Kasumi-1 (cell line): ENCODE results near the gene EMX2.
"Not testable (repeated sequence)": the region's sequence is repeated elsewhere in the genome, so short reads cannot be mapped to it uniquely, and the experiment has no call there.

ENCODE experiments used
- DNase-seq, 2 experiments: peaks; one replicate each; lab custom pipeline; 2025; lab: John Stamatoyannopoulos, UW

EMX2 gene

GRCh38 chr10:117560942-117561341, 18.4 kb downstream of the EMX2 start:
- no peak for DNase-seq

- no peak for DNase-seq
Measured at GRCh38 chr10:117562220-117562619, 19.7 kb downstream of the EMX2 start.

- DNase-seq = no peak
Measured at GRCh38 chr10:117562896-117563737, 20.6 kb downstream of the EMX2 start.

- no peak for DNase-seq
Measured at GRCh38 chr10:117563780-117564179, 21.2 kb downstream of the EMX2 start.

- no peak for DNase-seq
Measured at GRCh38 chr10:117565068-117565467, 22.5 kb downstream of the EMX2 start.

GRCh38 chr10:117568334-117568733, 25.8 kb downstream of the EMX2 start:
- no peak for DNase-seq

- DNase-seq = no peak
Measured at GRCh38 chr10:117569610-117570390, 27.3 kb downstream of the EMX2 start.

- DNase-seq = no peak
Measured at GRCh38 chr10:117570880-117571279, 28.3 kb downstream of the EMX2 start.

GRCh38 chr10:117574498-117575146, 32.1 kb downstream of the EMX2 start:
- DNase-seq = no peak

GRCh38 chr10:117578490-117578889, 35.9 kb downstream of the EMX2 start:
- DNase-seq = no peak

GRCh38 chr10:117578999-117579590, 36.5 kb downstream of the EMX2 start:
- DNase-seq = no peak

- no peak for DNase-seq
Measured at GRCh38 chr10:117581961-117582360, 39.4 kb downstream of the EMX2 start.

GRCh38 chr10:117584831-117585230, 42.3 kb downstream of the EMX2 start:
- not testable (repeated sequence) for DNase-seq

- no peak for DNase-seq
Measured at GRCh38 chr10:117587036-117587435, 44.5 kb downstream of the EMX2 start.

GRCh38 chr10:117590101-117590875, 47.7 kb downstream of the EMX2 start:
- no peak for DNase-seq

- no peak for DNase-seq
Measured at GRCh38 chr10:117591043-117591442, 48.5 kb downstream of the EMX2 start.

- DNase-seq = no peak
Measured at GRCh38 chr10:117594722-117595121, 52.2 kb downstream of the EMX2 start.

GRCh38 chr10:117596706-117597105, 54.2 kb downstream of the EMX2 start:
- DNase-seq = no peak

GRCh38 chr10:117597216-117597615, 54.7 kb downstream of the EMX2 start:
- DNase-seq = no peak
